Lower leg skin (tissue), 4 donors: ENCODE data around the gene ZMYND8. TPM values are rescaled to one million over a fixed set of nuclear protein-coding genes. Genes with fewer than 3 reads are reported as not detected.

Experiments
- DNase-seq, 2 donors: peaks; one replicate each; pipeline ENCODE4 v3.0.0-alpha.2; 2019; ENCODE audit warnings: low spot score in 2 of 2
- H3K4me3 ChIP-seq: fragments of 200-600 bp; sonication (generic); 2 replicates; pipeline ENCODE4 v1.5.1; 2017; ENCODE audit warnings: mild to moderate bottlenecking, low read depth; ENCODE audit not compliant: poor library complexity, severe bottlenecking
- CTCF ChIP-seq, 3 donors: fragments of 450-650 bp; IDR thresholded peaks; one replicate each; pipeline ENCODE4 v1.5.1; 2016; ENCODE audit warnings: antibody characterized with exemption in 3 of 3, mild to moderate bottlenecking in 3 of 3, moderate library complexity in 2 of 3
- POLR2A ChIP-seq, 2 donors: fragments of 450-650 bp; IDR thresholded peaks; one replicate each; pipeline ENCODE4 v1.6.1; 2016 to 2017; ENCODE audit warnings: antibody characterized with exemption in 2 of 2, mild to moderate bottlenecking in 1 of 2, moderate library complexity in 1 of 2
- WGBS, 2 donors: methylation state at CpG; one replicate each; pipeline ENCODE4 v1.1.5; 2018; 5-methylcytosine and 5-hydroxymethylcytosine counted together
- intact Hi-C: fragments of 100-400 bp; cut with DNase I; formaldehyde crosslinking; loops from one replicate; pipeline ENCODE4 v1.15.0; 2023; ENCODE audit warnings: low total_unique reads
- total RNA-seq, 4 donors: library from RNA; depleted of rRNA; stranded (reverse); fragments of >200 nt; gene quantifications; one replicate each; pipeline ENCODE4 v1.1.0, GENCODE V29; 2016

The ZMYND8 gene
- total RNA-seq, 4 donors from 2014 or later = 42.2 to 79.0 (median 65.4) TPM

GRCh38 chr20:47228654-47229053, 127.8 kb downstream of the ZMYND8 start:
- no peak for DNase-seq
- intact Hi-C loops = no loop called here
- H3K4me3 ChIP-seq = no peak overlapping the region
- TF ChIP-seq POLR2A (IDR thresholded peaks at IDR 0.05) = no peak
- no peak for TF ChIP-seq CTCF (IDR thresholded peaks at IDR 0.05)
- 85 to 86% methylated on average over 5 of the region's 5 CpGs for WGBS, 2 donors

GRCh38 chr20:47227576-47227975, 128.9 kb downstream of the ZMYND8 start:
- WGBS, 2 donors = 92 to 93% methylated on average over 9 of the region's 9 CpGs
- DNase-seq = no peak
- TF ChIP-seq CTCF (IDR thresholded peaks at IDR 0.05) = no peak
- no peak for TF ChIP-seq POLR2A (IDR thresholded peaks at IDR 0.05)
- intact Hi-C loops = no loop called here
- no peak overlapping the region for H3K4me3 ChIP-seq

- TF ChIP-seq POLR2A (IDR thresholded peaks at IDR 0.05) (no peak), CTCF (IDR thresholded peaks at IDR 0.05) (no peak)
- 90 to 95% methylated on average over 7 of the region's 7 CpGs for WGBS, 2 donors
- H3K4me3 ChIP-seq = no peak overlapping the region
- no peak for DNase-seq
- intact Hi-C loops = no loop called here
Measured at GRCh38 chr20:47227119-47227518, 129.4 kb downstream of the ZMYND8 start.

GRCh38 chr20:47225458-47225857, 131.0 kb downstream of the ZMYND8 start:
- 75 to 100% methylated on average over 1 of the region's 1 CpG for WGBS, 2 donors
- intact Hi-C loops = no loop called here
- no peak for DNase-seq

GRCh38 chr20:47224857-47225256, 131.6 kb downstream of the ZMYND8 start:
- intact Hi-C loops = no loop called here
- WGBS, 2 donors = 96 to 98% methylated on average over 4 of the region's 4 CpGs
- no peak for DNase-seq
- TF ChIP-seq CTCF (IDR thresholded peaks at IDR 0.05) = no peak
- no peak for TF ChIP-seq POLR2A (IDR thresholded peaks at IDR 0.05)
- H3K4me3 ChIP-seq = no peak overlapping the region

More at GRCh38 chr20:47225458-47225857, 131.0 kb downstream of the ZMYND8 start:
- no peak overlapping the region for H3K4me3 ChIP-seq
- TF ChIP-seq POLR2A (IDR thresholded peaks at IDR 0.05) (no peak), CTCF (IDR thresholded peaks at IDR 0.05) (no peak)

- no peak for TF ChIP-seq CTCF (IDR thresholded peaks at IDR 0.05)
- no peak for TF ChIP-seq POLR2A (IDR thresholded peaks at IDR 0.05)
- WGBS, 2 donors = 92 to 97% methylated on average over 10 to 11 of the region's 11 CpGs
- no peak overlapping the region for H3K4me3 ChIP-seq
- DNase-seq = no peak
- intact Hi-C loops = no loop called here
Measured at GRCh38 chr20:47224300-47224791, 132.2 kb downstream of the ZMYND8 start.
